Left ventricle myocardium superior (tissue), 1 donor: ENCODE results near the gene TRIM71. TPM values are rescaled to one million over a fixed set of nuclear protein-coding genes. Genes with fewer than 3 reads are reported as not detected.

Experiments used
- ATAC-seq: fragments of 200-7000 bp; cut with Tn5 transposase; one replicate; pipeline ENCODE4 v1.9.1; 2020; ENCODE audit warnings: mild to moderate bottlenecking, moderate library complexity
- DNase-seq: peaks from one replicate; pipeline ENCODE4 v3.0.0-alpha.2; 2020
- intact Hi-C: fragments of 100-400 bp; cut with micrococcal nuclease; formaldehyde crosslinking; loops from one replicate; pipeline ENCODE4 v1.11.0; 2022
- total RNA-seq: library from RNA; stranded (reverse); fragmentation: NEBNext Ultra II Directional; extraction: Animal tissue kit (Norgen Biotek cat#: 25700); gene quantifications from one replicate; pipeline ENCODE4 v1.2.1, GENCODE V29; 2021
- donor health status: DM: no; HTN: yes; CAD: no; lungs with severe emphysema.

Gene TRIM71
- total RNA-seq, 1 donor from 2014 or later: not detected

DNA sequence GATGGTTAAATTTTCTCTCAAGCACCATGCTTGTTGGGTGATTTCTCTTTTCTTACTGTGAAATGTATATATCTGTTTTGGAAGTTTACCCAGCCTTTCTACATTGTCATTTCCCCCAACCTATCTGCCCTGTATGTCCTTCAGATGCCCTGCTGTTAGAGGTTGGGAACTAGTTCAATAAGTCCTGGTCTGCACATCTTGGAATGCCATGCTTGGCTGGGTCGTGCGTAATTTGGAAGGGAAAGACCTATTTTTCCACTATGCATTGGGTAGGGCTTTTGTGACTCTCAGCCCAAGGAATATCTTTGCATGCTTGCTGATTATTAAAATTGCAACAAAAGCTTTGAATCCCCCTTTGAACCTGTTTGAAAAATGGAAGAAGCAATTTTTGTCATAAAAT lies 63.8 kb downstream of the TRIM71 start:
- intact Hi-C loops: no loop called here
- ATAC-seq (no peak), DNase-seq (no peak)

DNA sequence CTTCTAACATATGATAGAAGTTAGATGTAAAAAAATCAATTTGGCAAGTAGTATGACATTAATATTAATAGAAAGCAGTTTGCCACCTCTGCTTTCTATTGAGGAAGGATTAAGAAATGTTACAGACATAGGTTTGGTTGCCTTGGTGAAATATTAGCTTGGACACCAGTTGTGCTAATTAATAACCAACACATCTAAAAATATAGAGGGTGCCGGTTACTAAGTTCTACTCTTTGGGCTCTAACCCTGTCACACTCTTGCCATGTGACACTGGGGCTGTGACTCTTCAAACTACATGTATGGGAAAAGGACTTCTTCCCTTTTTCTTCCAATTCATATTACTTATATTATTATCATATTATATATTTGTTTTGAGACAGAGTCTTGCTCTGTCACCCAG lies 64.4 kb downstream of the TRIM71 start:
- intact Hi-C loops: no loop called here
- ATAC-seq (no peak), DNase-seq (no peak)

DNA sequence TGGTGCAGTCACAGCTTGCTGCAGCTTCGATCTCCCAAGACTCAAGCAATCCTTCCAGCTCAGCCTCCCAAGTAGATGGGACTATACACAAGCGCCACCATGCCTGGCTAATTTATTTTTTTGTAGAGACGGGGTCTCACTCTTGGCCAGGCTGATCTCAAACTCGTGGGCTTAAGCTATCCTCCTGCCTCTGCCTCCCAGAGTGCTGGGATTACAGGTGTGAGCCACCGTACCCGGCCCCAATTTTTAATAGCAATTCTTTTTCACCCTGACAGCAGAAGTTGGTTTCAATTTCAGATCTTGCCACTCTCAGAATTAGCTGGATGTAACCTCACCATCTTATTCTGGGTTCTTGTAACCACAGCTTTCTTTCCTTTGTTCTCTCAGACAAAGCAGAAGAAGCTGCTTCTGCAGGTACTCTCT lies 64.8 kb downstream of the TRIM71 start:
- ATAC-seq: no peak
- intact Hi-C loops: no loop called here

DNA sequence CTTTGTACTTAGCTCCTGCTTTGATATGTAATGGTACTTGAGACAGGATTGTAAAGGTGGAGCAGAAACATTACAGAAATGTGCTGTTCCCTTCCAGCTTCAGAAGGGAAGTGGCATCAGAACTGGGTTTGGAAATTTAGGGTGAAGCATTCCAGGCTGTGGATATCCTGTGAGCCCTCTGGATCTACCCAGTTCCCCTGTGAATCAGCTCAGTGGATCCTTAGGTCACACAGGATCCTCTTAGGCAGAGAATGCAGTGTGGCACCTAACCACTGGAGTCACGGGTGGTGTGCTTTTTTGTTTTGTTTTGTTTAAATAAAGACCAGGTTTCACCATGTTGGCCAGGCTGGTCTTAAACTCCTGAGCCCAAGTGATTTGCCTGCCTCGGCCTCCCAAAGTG lies 66.0 kb downstream of the TRIM71 start:
- ATAC-seq (no peak), DNase-seq (no peak)
- intact Hi-C loops: no loop called here

More for the DNA sequence above, 64.8 kb downstream of the TRIM71 start:
- no peak for DNase-seq

DNA sequence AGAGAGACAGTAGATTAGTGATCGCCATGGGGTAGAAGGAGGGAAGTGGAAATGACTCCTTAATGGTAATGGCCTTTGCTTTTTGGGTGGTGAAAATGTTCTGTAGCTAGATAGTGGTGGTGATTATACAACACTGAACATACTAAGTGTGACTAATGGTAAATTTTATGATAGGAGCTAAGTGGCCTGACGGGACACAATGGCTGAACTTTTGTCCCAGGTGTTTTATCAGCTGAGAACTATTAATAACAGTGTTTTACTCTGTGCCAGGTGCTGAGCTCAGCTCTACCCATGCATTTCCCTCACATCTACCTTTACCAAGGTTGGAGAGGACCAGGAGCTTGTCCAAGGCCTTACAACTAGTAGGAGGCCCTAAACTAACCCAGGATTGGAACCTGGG lies 66.8 kb downstream of the TRIM71 start:
- peak; percentile 61 for ATAC-seq

DNA sequence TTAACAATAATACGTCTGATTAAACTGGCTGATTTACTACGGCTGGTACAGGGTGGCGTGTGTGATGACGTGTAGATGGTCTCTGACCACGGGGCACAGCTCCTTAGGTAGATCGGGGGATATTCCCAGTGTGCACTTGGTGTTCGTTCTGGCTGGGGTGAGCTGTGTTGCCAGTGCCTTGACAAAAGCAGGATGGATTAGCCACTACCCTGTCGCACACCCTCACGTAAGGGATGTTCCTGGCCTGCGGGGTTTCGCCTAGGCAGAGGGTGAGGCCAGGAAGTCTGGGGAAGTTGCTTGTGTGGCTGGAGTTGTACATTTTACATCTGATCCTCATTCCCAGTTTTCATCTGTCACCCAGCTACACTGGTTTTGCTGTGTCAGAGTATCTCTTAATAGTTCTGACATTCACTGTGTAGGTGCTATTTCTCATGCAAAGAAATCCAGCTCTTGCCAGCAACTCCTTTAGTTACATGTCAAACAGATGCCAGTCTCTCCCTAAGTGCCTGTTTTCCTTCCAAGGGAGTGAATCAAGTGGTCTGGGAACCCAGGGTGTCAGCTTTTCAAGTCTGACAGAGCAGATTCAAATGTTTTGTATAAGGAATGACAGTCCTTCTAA lies 67.6 kb downstream of the TRIM71 start:
- ATAC-seq: no peak
- intact Hi-C loops: no loop called here
- no peak for DNase-seq

More for the DNA sequence above, 66.8 kb downstream of the TRIM71 start:
- intact Hi-C loops: no loop called here
- no peak for DNase-seq

DNA sequence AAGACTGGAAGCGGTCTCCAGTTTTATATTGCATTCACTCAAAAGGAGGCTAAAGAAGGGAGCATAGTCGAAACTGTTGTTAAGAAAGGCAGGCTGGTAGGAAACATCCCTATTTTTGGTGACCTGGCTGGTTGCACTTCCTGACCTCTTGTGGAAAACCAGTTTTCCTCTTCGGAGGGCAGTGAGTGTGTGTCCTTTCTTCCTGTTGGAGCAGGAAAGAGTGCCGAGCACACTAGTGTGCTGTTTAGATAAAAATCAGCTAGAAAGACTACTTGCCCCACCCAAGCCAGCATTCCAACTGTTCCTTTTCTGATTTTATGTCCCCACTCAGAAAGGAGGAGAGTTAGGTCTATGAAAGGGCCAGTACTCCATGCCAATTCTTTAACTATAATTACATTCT lies 68.5 kb downstream of the TRIM71 start:
- ATAC-seq: no peak
- intact Hi-C loops: no loop called here
- DNase-seq: no peak

DNA sequence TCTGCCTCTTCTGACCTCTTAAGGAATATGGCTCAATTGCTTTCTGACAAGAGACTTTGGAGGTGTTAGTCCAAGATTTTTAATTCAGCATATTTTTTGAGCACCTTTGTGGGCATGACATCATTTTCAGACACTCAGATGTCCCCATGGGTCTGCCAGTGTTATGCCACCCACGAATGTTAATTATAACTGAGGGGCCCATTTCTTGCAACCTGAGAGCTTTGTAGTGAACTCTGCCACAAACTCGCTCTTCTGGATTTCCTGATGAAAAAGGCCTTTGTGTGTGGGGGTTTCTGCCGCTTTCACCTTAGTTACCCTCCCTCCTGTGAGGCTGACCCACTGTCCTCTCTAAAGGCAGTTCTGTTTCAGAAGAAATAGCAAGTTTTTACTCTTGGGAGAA lies 69.1 kb downstream of the TRIM71 start:
- intact Hi-C loops: no loop called here
- ATAC-seq: no peak
- no peak for DNase-seq

DNA sequence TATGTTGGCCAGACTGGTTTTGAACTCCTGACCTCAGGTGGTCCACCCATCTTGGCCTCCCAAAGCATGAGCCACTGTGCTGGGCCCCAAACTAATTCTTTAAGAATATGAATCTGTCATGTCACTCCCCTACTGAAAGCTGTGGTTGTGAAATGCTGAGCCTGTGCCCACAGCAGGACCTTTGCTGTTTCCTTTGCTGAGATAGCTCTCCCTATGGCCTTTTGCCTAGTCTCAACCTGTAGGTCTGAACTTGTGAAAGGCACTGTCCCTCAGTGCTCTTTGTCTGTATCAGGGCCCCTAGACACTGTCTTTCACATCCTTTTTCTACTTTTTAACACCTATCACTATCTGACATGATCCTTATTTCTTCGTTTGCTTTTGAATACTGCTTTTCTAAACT lies 70.9 kb downstream of the TRIM71 start:
- no peak for DNase-seq
- no peak for ATAC-seq
- intact Hi-C loops: no loop called here

DNA sequence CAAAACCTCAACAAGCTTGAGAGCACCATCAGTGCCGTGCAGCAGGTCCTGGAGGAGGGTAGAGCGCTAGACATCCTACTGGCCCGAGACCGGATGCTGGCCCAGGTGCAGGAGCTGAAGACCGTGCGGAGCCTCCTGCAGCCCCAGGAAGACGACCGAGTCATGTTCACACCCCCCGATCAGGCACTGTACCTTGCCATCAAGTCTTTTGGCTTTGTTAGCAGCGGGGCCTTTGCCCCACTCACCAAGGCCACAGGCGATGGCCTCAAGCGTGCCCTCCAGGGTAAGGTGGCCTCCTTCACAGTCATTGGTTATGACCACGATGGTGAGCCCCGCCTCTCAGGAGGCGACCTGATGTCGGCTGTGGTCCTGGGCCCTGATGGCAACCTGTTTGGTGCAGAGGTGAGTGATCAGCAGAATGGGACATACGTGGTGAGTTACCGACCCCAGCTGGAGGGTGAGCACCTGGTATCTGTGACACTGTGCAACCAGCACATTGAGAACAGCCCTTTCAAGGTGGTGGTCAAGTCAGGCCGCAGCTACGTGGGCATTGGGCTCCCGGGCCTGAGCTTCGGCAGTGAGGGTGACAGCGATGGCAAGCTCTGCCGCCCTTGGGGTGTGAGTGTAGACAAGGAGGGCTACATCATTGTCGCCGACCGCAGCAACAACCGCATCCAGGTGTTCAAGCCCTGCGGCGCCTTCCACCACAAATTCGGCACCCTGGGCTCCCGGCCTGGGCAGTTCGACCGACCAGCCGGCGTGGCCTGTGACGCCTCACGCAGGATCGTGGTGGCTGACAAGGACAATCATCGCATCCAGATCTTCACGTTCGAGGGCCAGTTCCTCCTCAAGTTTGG lies 72.9 kb downstream of the TRIM71 start:
- intact Hi-C loops: no loop called here
- no peak for ATAC-seq
- no peak for DNase-seq

DNA sequence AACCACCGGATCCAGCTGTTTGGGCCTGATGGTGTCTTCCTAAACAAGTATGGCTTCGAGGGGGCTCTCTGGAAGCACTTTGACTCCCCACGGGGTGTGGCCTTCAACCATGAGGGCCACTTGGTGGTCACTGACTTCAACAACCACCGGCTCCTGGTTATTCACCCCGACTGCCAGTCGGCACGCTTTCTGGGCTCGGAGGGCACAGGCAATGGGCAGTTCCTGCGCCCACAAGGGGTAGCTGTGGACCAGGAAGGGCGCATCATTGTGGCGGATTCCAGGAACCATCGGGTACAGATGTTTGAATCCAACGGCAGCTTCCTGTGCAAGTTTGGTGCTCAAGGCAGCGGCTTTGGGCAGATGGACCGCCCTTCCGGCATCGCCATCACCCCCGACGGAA lies 73.6 kb downstream of the TRIM71 start:
- DNase-seq: no peak
- no peak for ATAC-seq
- intact Hi-C loops: no loop called here

DNA sequence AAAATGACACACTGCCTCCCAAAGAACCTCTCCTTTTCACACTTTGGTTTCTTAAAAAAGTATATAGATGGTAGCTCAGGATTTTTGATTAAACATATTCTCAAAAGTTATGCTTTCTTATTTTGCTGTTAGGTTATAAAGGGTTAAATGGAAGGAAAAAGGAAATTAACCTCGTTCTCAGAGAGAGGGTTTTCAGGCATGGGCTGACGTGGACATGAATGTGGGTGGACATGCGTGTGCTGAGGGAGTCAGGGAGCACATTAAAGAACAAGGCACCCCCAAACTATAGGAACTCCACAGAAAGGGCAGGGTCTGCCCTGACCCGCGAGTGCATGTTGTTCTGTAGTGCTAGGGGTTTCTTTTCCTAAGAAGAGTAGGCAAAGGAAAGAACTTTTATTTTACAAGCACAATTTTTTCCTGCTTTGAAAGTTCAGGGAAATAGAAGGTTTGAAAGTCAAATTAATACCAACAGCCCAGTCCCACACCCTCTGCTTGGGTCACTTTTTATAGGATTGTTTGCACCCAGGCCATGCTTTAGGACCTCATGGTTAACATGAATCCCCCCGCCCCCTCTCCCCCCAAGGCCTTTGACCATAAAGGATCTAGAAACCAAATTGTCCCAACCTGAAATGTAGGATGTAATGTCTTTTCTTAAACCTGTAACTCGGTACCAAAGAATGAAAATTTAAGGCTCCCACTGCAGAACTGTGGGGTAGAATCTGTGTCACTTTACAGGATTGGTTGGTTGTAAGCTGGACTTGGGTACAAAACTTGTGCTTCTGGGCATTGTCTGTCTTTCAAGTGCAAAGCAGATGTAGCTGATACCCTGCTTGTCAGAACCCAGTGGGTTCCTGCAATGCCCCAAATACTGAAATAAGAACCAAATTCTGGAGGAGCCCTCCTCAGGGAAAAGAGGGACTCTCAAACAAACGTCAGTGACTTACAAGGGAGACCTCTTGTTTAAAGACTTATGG lies 75.1 kb downstream of the TRIM71 start:
- no peak for ATAC-seq
- DNase-seq: no peak
- intact Hi-C loops: no loop called here

DNA sequence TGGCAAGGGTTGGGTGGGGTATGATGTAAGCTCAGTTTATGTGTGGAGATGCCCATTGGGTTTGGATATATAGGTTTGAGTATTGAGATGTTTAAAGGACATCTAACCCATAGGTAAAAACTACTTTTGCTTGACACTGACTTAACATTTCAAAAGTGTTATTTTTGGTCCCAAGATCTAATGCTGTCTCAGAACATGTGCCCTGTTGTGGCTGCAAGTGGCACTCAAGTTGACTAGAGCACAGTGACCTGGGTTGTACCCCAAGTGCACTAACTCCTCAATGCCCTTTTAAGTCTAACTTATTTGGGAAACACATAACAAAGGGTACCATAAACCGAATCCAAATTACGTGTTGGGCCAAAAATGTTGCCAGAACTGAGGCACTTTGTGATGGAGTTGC lies 77.2 kb downstream of the TRIM71 start:
- intact Hi-C loops: no loop called here
- no peak for ATAC-seq
- DNase-seq: no peak

DNA sequence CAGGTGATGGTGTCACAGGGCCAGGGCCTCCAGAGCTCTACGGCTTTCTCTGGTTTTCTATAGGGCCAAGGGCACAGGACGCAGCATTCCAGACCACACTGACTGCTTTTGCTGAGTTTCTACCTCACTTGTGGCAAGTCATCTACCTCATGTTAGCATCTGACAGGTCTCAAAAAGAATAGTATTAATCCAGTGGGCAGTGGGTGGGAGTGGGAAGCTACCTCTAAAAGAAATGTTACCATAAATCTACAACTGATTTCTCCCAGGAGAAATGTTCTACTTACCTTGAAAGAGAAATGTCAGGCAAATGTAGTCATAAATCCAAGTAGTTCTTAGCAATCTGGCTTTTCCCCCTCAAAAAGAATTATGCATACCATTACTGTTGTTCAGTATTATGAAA lies 77.9 kb downstream of the TRIM71 start:
- DNase-seq: no peak
- intact Hi-C loops: no loop called here
- no peak for ATAC-seq

DNA sequence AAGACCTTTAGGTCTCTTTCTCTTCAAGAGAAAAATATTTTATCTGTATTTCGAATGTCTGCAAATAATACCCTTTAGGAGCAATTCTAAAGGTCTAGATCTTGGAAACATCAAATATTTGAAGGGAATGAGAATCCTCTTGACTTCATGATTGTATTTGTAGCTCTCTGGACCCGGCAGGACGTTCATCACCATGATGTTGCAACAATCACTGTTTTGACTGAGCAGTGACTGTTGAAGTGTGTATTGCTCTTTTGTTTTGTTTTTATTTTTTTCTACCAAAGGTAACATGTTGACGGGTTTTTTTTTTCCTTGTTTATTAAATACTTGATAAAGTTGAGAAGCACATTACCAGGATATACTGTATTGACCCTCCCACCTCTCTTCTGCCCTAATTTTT lies 78.3 kb downstream of the TRIM71 start:
- intact Hi-C loops: no loop called here

DNA sequence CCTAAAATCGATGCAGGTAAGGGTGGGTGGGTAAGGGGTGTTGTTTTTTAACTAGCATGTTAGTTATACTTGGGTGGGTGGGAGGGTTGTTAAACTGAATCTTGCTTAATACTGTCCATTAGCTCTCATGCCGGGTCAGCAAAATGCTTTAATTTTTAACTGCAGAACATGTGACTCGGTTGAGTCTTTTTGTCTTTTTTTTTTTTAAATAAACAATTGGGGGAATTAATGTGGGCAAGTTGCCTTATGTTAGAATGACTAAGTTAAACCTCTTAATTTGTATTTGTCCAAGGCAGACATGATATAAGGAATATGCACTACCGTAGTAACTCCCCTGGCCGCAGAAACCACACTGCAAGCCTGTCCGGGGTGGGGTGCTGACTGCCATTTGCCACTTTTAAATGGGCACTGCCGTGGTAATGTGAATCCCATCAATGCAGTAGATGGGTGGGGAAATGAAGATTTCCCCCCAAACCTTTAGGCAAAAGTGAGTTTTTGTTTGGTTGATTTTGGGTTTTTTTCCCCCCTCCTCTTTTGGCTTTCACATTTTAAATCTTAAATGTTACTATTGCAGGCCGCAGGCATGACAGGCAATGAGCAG lies 79.3 kb downstream of the TRIM71 start:
- DNase-seq (no peak), ATAC-seq (no peak)
- intact Hi-C loops: no loop called here

More for the DNA sequence above, 78.3 kb downstream of the TRIM71 start:
- ATAC-seq (no peak), DNase-seq (no peak)

DNA sequence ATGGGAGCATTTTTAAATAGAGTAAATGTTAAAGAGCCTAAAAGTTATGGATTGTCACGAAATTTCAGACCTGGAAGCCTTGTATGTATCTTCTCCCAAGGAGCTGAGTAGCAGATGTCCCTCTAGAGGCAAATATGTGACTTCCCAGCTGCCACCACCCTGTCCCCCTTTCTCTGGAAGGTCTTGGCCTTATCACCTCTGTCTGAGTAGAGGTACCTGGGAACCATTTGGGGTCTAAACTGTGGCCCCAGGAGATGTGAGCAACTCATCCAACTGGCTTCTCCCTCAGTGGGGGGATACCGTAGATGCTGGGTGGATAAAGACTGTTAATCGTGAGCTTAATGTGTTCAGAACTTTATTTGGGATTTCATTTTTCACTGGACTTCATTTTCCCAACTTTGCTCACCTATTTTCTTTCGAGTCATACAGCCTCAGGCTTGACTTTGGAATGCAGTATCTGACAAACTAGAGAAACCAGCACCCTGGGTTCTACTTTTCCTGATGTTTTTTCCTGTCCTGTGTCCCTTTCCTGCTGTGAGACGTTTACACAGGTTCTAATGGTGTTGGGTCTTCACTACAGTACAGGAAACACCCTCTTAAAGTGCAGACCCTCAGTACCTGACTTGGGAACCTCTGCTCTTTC lies 80.3 kb downstream of the TRIM71 start:
- intact Hi-C loops: no loop called here
- ATAC-seq (no peak), DNase-seq (no peak)

DNA sequence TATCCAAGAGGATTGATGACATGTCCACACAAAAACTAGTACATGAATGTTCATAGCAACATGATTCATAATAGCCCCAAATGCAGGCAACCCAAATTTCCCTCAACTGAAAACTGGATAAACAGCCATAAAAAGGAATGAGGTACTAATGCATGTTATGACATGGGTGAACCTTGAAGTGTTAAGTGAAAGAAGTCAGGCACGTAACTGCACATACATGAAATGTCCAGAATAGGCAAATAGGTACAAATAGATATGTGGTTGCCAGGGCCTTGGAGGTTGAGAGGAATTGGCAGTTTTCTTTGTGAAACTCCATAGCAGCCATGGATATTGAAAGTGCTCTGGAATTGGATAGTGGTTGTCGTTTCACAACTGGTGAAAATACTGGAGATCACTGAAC lies 81.5 kb downstream of the TRIM71 start:
- DNase-seq: no peak
- ATAC-seq: no peak
- intact Hi-C loops: no loop called here
